Measurements from ENCODE around the gene TBL1X.

- TF ChIP-seq REST (IDR thresholded peaks at IDR 0.05; ENCODE audit: insufficient read depth in 1 of 2, low read depth in 2 of 2, low read length in 1 of 2) (no peak), CTCF (IDR thresholded peaks at IDR 0.05) (no peak), SIN3A (IDR thresholded peaks at IDR 0.05; ENCODE audit: borderline replicate concordance, insufficient read depth, low read depth, low read length) (no peak), POLR2AphosphoS5 (IDR thresholded peaks at IDR 0.05; ENCODE audit: low read depth, low read length) (no peak)
Measured at GRCh38 chrX:9703406-9703805, 238.5 kb downstream of the TBL1X start.
